GM12872 (cell line): Measurements from ENCODE around the gene SFXN2.

ENCODE experiments used
- CTCF ChIP-seq: IDR thresholded peaks from 3 replicates; pipeline ENCODE4 v1.5.1; 2011; ENCODE audit warnings: low read depth, mild to moderate bottlenecking, low read length, moderate library complexity; ENCODE audit not compliant: insufficient read depth

Gene SFXN2

GRCh38 chr10:102785818-102786217, 71.4 kb downstream of the SFXN2 start:
- TF ChIP-seq CTCF: no peak

- TF ChIP-seq CTCF: no peak
Measured at GRCh38 chr10:102791754-102792395, 77.4 kb downstream of the SFXN2 start.
